ENCODE data around the gene ARHGEF6.

Gene ARHGEF6

DNA sequence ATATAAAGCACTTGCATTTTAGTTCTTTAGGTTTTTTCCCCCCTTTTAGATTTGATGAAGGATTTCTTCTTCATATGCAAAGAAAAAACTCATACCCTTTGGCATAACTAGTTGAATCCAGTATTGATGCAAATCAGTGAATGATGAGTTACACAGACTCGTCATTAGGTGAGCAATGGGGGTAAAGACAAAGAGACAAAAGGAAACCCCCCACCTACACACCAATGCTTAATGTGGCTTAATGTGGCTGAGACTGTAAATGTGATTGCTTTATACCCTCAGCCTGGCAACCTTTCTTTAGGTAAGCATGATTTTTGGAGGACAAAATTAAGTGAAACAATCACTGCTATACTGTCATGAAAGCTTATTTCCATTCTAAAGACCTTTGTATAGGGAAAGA lies 93.3 kb downstream of the ARHGEF6 start:
- DNase-seq, result no peak

DNA sequence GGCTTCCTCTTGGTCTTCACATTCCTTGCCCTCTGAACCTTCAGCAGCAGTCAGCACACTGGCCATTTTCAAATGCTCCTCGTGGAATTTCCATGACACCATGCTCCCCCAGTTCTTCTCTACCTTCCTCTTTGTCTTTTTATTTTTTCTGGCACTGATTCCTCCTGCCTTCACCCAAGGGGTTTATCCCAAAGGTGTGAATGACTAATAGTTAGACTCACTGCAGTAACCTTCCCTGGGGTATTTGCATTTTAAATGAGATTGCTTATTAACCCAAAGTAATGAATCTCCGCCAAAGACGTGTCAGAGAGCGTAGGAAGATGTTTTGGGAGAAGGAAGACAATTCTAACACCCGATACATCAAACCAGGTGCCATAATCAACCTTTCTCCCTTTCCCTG lies 96.6 kb downstream of the ARHGEF6 start:
- no peak for DNase-seq

DNA sequence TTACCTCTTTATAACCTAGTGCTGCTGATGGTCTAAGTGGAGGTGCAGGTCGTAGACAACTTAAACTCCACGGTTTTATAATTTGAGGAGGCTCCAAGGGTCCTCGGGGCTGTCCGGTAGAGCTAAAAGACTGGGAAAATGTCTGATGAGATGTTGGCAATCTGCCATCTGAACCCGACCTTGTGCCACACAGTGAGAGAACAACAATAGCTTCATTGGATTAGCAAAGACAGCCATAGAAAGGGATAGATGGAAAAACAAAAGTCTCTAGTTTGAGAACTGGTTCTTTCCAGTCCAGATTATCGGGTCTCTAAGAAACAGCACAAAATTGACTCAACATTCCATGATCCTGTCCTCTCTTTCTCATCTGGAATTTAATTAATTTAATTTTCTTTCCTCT lies 101.2 kb downstream of the ARHGEF6 start:
- no peak for DNase-seq

DNA sequence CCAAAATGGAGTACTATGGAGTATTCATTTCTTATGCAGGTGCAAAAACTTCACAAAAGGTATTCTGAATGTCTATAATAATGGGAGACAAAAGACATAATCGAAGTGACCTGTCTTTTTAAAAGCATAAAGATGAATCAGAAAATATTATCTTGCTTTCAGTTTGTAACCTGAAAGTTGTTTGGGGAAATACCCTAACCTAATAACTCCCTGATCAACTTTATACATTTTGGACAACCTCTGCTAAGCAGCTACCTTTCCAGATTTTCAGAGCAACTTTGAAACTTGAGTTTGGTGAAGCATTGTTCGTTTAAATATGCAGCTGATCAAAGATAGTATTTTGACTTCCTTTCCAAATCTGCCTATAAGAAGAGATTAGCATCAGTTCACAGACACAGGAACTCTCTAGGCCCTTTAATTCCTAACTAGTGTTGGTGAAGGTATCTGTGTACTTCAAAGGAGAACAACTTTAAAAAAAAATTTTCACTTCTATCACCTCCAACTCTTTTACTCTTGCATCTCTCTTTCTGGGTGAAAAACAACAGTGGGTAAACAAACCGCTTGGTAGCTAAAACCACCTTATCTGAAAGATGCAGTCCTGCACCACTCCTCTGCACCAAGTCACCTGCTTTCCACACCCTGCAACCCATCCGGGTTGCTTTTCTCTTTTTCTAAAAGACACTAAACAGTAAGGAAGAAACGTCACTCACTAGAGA lies 106.3 kb downstream of the ARHGEF6 start:
- DNase-seq, result no peak

DNA sequence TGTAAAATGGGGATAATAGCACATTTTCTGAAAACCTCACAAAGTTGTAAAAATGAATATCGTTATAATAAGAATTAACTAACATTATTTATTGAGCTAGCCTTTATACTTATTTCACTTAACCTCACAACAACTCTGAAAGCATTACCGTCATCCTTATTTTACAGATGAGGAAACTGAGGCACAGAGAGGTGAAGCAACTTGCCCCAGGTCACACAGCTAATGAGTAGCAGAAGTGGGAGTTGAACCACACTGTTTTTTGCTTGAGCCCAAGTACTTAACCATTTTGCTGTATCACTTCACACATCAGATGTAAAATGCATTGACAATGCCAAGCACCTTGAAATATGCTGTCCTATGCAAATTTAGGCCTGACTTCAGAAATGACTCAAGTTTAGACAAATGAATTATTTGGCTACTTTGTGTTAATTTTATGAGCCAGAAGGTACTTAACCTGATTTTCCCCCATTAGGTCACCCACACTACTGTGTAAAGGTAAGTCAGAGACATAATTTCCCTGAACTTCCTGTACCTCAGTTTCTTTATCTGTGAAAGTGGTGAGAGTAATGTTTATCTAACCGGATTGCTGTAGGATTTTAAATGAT lies 109.6 kb downstream of the ARHGEF6 start:
- no peak for DNase-seq

DNA sequence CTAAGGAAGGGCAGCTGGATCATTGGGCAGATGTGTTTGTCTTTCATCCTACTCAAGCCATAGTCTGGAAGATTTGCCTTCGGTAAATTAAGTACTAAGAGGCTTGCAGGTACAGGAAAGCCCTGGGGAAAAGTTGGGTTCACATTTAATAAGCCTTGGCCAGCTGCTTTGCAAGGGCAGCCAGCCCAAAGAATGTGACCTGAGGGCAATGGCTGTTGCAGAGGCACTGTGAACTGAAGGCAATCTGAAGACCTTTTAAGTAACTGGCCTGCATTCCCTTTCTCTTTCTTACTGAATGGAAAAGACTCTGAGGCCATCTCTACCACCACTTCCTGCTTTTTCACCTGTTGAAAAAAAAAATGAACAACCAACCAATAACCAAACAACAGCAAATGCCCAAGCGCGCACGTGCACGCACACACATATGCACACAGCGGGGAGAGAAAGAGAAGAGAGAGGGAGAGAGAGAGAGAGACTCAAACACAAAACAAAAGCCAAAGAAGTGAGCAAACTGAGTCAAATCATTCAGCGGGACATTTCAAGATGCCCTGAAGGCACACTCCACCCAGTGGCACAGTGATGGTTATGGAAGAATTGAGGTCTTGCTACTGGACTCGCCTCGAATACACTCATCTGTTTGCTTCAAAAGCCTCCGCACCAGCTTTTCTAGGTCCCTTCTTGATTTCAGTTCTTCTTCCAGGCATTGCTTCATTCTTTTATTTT lies 113.1 kb downstream of the ARHGEF6 start:
- DNase-seq, result no peak

DNA sequence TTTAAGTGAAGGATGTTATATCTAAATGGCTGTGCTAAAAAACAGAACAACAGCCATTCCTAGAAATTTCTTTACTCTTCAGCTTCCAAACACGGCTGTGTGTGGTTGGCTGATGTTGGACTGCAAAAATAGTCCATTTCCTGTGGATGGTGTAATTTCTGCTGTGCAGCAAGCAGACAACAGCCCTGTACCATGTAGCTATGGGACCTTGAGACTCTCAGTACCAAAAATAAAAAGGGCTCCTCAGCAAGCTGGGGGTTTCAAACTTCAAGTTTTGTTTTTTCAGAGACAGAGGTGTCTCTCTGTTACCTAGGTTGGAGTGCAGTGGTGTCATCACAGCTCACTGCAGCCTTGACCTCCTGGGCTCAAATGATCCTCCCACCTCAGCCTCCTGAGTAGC lies 114.6 kb downstream of the ARHGEF6 start:
- DNase-seq, result no peak

DNA sequence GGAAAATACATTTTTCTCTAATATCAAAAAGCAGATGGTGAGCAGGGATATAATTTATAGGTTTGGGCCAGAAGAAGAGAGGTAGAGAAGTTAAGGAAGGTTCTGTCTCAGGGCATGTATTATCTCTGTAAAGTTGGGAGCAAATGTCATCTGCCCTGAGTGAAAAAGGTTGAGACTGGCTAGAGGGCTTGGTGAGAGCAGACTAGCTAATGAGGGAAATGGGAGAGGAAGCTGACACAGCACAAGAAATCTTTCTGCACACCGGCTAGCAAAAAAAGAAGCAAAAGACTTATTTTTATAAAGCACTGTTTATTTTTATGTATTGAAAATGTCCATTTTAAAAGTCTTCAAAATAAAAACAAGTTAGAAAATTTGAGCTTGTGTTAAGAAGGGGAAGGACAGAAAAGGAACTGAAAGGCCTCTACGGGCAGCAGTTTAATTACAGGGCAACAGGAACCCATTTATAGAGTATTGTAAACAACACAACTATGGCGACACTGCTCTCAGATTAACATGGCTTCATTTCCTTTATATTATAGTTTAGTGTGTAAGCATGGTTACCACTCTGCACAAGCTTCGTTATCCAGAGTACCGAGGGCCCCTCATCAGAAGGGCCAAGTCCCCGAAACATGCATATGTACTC lies 115.4 kb downstream of the ARHGEF6 start:
- no peak for DNase-seq

DNA sequence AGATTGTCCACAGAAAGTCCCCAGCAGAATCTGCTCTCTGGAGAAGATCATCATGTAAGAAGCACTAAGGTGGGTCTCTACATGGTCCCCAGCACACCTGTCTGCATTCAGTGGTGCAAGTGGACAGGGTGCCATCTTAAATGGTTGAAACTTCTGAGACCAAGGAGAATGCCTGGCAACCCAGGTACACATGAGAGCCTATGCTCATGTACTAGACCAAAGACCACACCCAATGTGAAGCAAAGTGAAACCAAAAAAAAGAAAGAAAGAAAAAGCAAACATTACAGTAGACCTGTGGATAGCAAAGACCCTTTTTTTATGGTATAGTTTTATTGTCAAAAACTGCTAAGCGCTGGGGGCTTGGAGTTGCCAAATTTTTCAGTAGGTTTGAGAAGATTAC lies 117.8 kb downstream of the ARHGEF6 start:
- DNase-seq, result no peak

DNA sequence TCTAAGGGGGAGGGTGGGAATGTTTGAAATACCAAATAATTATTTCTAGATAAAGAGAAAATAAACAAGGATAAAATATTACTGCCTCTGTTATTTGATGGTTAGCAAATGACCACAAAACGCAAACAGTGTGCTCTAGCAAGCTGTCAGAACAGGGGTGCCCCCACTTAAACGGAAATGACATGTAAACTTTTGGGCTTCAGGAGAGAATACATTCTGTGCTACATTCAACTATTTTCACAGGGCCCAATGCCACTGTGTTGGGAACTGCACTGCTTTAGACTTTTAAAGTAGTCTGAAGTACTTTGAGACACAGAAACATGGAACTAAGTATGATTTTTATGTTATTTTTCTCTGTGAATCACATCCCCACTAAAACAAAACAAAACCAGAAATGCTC lies 118.6 kb downstream of the ARHGEF6 start:
- DNase-seq, result no peak

DNA sequence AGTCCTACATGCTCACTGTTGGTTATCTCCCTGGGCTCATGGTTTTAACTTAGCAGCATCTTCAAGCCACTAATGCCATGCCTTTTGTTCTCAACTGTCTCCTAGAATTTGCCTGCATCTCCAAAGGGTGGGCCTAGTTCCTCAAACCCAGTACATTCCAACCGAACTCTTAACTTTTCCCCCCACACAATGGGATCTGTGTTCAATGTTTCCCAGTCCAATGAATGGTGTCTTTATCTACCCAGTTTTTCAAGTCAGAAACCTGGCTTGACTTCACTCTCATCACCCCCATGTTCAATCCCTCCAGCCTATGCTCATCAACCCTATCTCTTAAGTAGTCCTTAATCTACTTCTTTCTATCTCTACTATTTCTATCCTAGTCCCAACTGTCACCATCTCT lies 119.8 kb downstream of the ARHGEF6 start:
- DNase-seq, result no peak

DNA sequence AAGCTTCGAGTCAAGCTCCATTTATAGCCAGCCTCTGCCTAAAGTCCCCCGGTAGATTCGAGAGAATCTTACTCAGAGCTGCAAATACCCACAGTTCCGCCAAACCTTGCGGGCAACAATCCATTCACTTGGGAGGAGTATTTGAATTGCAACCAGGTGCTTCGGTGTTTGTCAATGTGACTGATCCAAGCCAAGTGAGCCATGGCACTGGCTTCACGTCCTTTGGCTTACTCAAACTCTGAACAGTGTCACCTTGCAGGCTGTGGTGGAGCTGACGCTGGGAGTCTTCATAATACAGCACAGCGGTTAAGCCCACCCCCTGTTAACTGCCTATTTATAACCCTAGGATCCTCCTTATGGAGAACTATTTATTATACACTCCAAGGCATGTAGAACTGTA lies 121.6 kb downstream of the ARHGEF6 start:
- no peak for DNase-seq

DNA sequence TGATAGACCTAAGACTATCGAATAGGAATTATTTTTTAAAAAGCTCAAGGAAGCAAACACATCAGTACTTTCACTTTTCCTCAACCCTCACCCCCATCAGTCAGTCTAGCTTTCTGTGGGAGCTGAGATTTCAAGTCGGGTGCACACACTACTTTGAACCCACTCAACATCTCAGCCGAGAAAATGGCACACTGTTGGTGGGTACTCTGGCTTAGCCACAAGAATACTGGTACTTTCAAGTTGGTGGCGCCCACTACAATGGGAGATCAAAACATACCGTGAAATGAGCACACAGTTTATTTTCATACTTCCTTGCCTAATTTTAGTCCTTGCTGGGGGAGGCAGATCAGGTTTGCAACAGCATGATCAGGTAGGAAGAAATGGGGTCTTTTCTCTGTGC lies 122.6 kb downstream of the ARHGEF6 start:
- DNase-seq, result no peak

DNA sequence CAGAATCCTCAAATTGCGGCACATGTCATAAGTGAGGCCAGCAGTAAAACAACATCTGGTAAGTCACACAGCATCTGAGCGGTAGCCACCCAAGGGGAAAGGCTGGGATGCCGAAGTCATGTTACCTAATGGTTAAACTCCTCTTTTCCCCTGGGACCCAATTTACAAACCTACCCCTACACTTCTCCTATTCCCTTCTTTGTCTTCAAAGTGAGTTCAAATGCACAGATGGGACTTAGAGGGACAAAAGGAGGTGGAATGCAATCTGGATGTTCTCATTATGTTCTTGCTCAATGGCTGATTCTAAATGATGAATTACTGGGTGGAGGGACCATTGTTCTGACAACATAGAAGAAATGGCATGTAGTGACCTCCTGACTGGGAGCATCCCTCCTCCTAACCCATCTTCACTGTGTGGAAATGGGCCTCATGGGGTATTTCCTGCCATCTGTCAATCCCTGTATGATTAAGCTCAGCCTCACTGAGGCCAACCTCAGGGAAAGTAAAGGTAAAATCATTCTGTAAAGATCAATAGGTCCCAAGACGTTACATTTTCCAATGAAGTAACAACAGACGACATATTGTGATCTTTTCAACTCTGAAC lies 124.3 kb downstream of the ARHGEF6 start:
- no peak for DNase-seq

DNA sequence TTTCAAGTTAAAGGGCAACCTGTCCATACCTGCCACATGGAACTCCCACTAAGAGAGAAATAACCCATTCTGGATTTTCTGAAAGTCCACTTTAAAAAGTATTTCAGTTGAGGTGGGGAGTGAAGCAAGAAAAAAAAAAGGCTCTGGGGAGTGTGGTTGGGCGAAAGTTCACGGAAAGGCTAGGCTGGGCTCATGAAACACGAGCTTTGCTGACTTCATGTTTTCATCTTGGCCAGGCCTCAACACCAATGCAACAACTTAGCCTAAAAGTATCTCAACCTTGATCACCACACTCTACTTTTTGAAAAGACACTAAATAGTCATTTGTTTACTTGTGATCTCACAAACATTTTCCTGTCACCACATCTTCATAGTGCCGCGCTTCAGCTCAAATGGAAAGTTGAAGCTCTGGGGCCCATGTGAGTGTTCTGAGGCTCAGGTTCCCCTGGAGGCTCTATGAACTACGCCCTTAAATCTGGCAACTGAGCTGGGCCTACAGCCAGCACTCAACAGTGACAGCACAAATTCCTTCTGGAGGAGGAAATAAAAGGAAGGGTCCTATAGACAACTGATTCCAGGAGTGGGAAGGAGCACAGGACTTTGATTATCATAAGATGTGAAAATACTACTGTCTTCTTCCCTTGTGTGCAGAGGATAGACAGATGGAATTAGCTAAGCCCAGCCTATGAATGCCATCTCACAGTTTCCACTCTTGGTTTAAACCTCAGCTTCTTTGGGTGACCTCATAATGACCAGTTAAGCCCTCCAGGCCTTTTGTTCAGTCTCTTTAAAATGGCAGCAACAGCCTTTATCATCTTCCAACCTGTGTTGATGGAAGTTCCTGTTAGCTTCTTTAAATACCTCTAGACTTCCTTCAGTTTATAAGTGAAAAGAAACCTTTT lies 127.7 kb downstream of the ARHGEF6 start:
- DNase-seq, result no peak

DNA sequence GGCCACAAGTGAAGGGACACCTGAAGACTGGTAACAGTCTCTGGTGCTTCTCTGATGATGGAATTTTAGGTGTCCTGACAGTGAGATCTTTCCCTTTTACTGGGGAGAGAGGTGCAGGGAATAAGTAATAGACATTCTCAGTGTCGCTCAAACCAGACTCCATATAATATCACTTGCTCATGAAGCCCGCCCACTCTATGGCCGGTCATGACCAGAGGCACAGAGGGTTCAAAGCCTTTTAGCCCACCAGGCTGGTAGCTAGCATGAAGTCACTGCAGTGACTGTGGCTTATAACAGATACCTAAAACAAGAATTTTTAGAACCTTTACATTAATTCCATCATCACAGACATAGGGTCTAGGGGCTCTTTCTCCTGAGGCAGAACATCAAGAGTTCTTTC lies 129.9 kb downstream of the ARHGEF6 start:
- DNase-seq, result no peak

DNA sequence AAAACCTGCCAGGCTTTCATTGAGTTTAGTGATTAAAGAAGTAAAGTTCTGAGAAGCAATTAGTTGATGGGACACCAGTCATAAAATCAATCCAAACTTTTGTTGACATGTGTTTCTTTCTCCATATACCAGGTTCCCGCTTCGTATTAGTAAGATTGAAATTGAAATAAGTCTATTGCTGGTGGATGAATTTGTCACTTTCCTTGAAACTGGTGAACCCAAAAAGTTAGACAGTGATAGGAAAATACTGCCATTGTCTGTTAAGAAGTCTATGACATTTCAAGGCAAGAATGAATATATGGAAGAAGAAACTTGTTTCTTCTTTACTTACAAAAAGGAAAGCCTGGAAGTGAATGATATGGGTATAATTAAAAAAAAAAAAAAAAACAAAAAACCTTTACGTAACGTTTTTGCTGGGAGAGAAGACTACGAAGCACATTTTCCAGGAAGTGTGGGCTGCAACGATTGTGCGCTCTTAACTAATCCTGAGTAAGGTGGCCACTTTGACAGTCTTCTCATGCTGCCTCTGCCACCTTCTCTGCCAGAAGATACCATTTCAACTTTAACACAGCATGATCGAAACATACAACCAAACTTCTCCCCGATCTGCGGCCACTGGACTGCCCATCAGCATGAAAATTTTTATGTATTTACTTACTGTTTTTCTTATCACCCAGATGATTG lies 132.9 kb downstream of the ARHGEF6 start, which contains the start of gene CD40LG:
Gene CD40LG (plus strand): TSS at position 482 of the 684 bp plus-strand sequence. CDS start 91 bp downstream, at position 573.
- DNase-seq, result no peak

DNA sequence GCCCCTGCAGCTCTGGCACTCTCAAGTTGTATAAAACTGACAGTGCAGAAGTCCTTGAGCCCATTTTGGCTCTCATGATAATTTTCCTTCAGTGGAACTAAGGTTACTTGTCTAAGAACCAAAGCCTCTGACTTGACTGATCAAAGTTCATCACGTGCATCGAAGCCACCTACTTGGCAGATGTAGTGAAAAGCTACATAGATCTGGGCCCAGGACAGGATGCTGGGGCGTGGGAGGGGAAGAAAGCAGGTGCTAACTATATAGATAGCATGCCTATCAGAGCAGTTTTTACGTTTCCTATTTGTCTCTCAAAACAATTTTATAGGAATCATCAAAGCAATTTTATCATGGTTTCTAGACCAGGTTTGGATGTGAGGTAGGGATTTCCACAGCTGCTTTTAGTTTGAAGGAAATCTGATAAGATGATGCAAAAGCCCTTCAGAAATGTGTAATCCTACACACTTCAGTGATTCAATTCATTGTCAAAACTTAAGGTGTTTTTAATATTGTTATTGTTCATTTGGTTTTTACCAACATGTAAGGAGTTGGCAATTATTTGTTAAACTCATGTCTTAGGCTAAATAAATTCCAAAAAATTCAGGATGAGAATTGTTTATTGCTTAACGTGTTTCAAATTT lies 134.0 kb downstream of the ARHGEF6 start:
- DNase-seq, result no peak

DNA sequence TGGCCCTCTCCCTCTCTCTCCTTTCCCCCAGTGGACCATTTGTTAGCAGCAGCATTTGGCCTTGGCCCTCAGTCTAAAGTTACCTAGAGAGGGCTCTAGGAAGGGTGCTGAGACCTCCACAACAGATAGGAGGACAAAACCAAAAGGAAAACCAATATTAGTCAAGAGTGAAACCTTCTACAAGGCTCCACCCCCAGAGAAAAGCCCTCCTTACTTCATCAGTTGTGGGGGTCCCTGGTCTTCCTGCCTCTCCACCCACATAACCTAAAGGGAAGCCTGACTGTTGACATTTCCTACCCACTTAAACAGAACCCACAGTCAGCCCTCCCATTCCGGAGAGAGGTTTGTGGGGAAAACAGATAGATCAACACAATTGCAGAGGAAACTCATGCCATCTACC lies 137.5 kb downstream of the ARHGEF6 start:
- DNase-seq, result no peak

DNA sequence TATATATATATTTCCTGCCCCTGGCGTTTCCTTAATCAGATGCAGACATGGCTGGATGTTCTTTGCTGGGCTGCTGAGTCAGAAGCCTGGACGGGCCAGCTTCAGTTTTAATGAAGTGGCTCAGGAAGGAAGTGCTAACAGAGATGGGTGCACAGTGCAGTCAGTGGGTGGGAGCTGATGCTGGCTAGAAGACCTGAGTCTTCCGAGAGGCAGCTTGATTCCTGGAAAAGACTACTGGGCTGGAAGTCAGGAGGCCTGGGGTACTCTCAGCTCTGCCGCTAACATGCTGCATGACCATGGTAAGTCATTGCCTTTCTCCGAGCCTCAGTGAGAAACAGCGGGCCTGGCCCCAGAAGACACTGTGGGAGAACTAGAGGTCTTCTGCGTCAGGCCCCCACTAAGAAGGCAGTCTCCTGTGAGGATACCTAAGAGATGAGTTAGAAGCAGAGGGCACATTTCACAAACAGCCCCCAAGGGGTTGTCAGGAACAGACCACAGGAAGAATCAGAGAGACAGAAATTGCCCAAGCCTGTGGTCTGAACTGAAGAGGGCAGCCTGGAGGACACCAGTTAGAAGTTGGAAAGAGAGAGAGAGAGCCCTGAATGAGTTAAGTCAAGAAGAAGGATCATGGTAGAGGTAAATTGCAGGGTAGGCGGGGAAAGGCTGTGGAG lies 141.1 kb downstream of the ARHGEF6 start:
- no peak for DNase-seq
